ENCODE data around the gene PLCB4. TPM values are rescaled to one million over a fixed set of nuclear protein-coding genes. Genes with fewer than 3 reads are reported as not detected.

PLCB4 gene
- total and polyA plus RNA-seq, 2 donors (not counting 1 experiment from before 2014, with no cell fraction given), result 7.3 to 13.7 TPM

- Histone ChIP-seq H3K9me3 (ENCODE audit: control insufficient read depth, insufficient read depth, low read depth, low read length) (no peaks in the 10 kb centered on the region), H3K4me3 (replicated peaks in 1 of 4; ENCODE audit: control extremely low read depth in 1 of 4, insufficient read depth in 1 of 4, low read depth in 3 of 4, low read length in 4 of 4) (no peak overlapping the region), H3K79me2 (ENCODE audit: control insufficient read depth, insufficient read depth, low read length) (no peaks in the 10 kb centered on the region), H3K27me3 (ENCODE audit: control insufficient read depth, insufficient read depth, low read length) (no peaks in the 10 kb centered on the region), H3K36me3 (ENCODE audit: control insufficient read depth, insufficient read depth, low read length) (no peaks in the 10 kb centered on the region), H4K20me1 (ENCODE audit: control insufficient read depth, extremely low read depth, insufficient read depth, low read length) (no peaks in the 10 kb centered on the region), H2AFZ (ENCODE audit: low read length) (no peak overlapping the region), H3K4me1 (ENCODE audit: control insufficient read depth, extremely low read depth, insufficient read depth, low read length) (no peaks in the 10 kb centered on the region), H3K27ac (ENCODE audit: insufficient read depth, low read length) (no peak overlapping the region), H3K9ac (ENCODE audit: insufficient read depth, low read length) (no peak overlapping the region), H3K4me2 (ENCODE audit: extremely low read depth, insufficient read depth, low read length) (no peak overlapping the region)
- TF ChIP-seq CTCF (conservative IDR thresholded peaks at IDR 0.05 in 1 of 2, IDR thresholded peaks at IDR 0.05 in 1 of 2; ENCODE audit: low read depth in 1 of 2, low read length in 2 of 2) (no peak), EZH2 (IDR thresholded peaks at IDR 0.05; ENCODE audit: low read length, missing control alignments) (no peak)
- no peak for DNase-seq (ENCODE audit: low read depth in 2 of 2)
Observed at GRCh38 chr20:9255171-9255570, 186.3 kb downstream of the PLCB4 start.

- no peaks in the 10 kb centered on the region for H3K79me2 ChIP-seq (ENCODE audit: control insufficient read depth, insufficient read depth, low read length)
- no peak for DNase-seq (ENCODE audit: low read depth in 2 of 2)
- no peak overlapping the region for H2AFZ ChIP-seq (ENCODE audit: low read length)
- TF ChIP-seq EZH2 (IDR thresholded peaks at IDR 0.05; ENCODE audit: low read length, missing control alignments) (no peak), CTCF (conservative IDR thresholded peaks at IDR 0.05 in 1 of 2, IDR thresholded peaks at IDR 0.05 in 1 of 2; ENCODE audit: low read depth in 1 of 2, low read length in 2 of 2) (no peak)
- no peak overlapping the region for H3K4me3 ChIP-seq (replicated peaks in 1 of 4; ENCODE audit: control extremely low read depth in 1 of 4, insufficient read depth in 1 of 4, low read depth in 3 of 4, low read length in 4 of 4)
- no peak overlapping the region for H3K27ac ChIP-seq (ENCODE audit: insufficient read depth, low read length)
- no peaks in the 10 kb centered on the region for H3K36me3 ChIP-seq (ENCODE audit: control insufficient read depth, insufficient read depth, low read length)
- no peaks in the 10 kb centered on the region for H3K27me3 ChIP-seq (ENCODE audit: control insufficient read depth, insufficient read depth, low read length)
- no peak overlapping the region for H3K9ac ChIP-seq (ENCODE audit: insufficient read depth, low read length)
- H4K20me1 ChIP-seq (ENCODE audit: control insufficient read depth, extremely low read depth, insufficient read depth, low read length), result no peaks in the 10 kb centered on the region
- H3K4me2 ChIP-seq (ENCODE audit: extremely low read depth, insufficient read depth, low read length), result no peak overlapping the region
- H3K9me3 ChIP-seq (ENCODE audit: control insufficient read depth, insufficient read depth, low read depth, low read length), result no peaks in the 10 kb centered on the region
- H3K4me1 ChIP-seq (ENCODE audit: control insufficient read depth, extremely low read depth, insufficient read depth, low read length), result no peaks in the 10 kb centered on the region
Observed at GRCh38 chr20:9256393-9256792, 187.5 kb downstream of the PLCB4 start.

- no peaks in the 10 kb centered on the region for H3K36me3 ChIP-seq (ENCODE audit: control insufficient read depth, insufficient read depth, low read length)
- no peak overlapping the region for H3K27ac ChIP-seq (ENCODE audit: insufficient read depth, low read length)
- H3K4me3 ChIP-seq (replicated peaks in 1 of 4; ENCODE audit: control extremely low read depth in 1 of 4, insufficient read depth in 1 of 4, low read depth in 3 of 4, low read length in 4 of 4), result no peak overlapping the region
- H4K20me1 ChIP-seq (ENCODE audit: control insufficient read depth, extremely low read depth, insufficient read depth, low read length), result no peaks in the 10 kb centered on the region
- no peak overlapping the region for H3K9ac ChIP-seq (ENCODE audit: insufficient read depth, low read length)
- no peaks in the 10 kb centered on the region for H3K27me3 ChIP-seq (ENCODE audit: control insufficient read depth, insufficient read depth, low read length)
- DNase-seq (ENCODE audit: low read depth in 2 of 2), result no peak
- no peaks in the 10 kb centered on the region for H3K9me3 ChIP-seq (ENCODE audit: control insufficient read depth, insufficient read depth, low read depth, low read length)
- H3K4me1 ChIP-seq (ENCODE audit: control insufficient read depth, extremely low read depth, insufficient read depth, low read length), result no peaks in the 10 kb centered on the region
- TF ChIP-seq EZH2 (IDR thresholded peaks at IDR 0.05; ENCODE audit: low read length, missing control alignments) (no peak), CTCF (conservative IDR thresholded peaks at IDR 0.05 in 1 of 2, IDR thresholded peaks at IDR 0.05 in 1 of 2; ENCODE audit: low read depth in 1 of 2, low read length in 2 of 2) (no peak)
- no peak overlapping the region for H3K4me2 ChIP-seq (ENCODE audit: extremely low read depth, insufficient read depth, low read length)
- no peak overlapping the region for H2AFZ ChIP-seq (ENCODE audit: low read length)
- H3K79me2 ChIP-seq (ENCODE audit: control insufficient read depth, insufficient read depth, low read length), result no peaks in the 10 kb centered on the region
Observed at GRCh38 chr20:9258901-9259300, 190.0 kb downstream of the PLCB4 start.

Data from fibroblast of lung (primary cell).